Liver (tissue), 9 donors: ENCODE data around the gene EARS2. TPM values are rescaled to one million over a fixed set of nuclear protein-coding genes. Genes with fewer than 3 reads are reported as not detected.
"Not testable (repeated sequence)": the region's sequence is repeated elsewhere in the genome, so short reads cannot be mapped to it uniquely, and the experiment has no call there.

Experiments used
- DNase-seq: peaks from one replicate; pipeline ENCODE4 v3.0.0-alpha.2; 2017; ENCODE audit warnings: low spot score
- H3K27ac ChIP-seq, 2 donors: one replicate each; pipeline ENCODE4 v1.7.0; 2013; ENCODE audit warnings: inconsistent platforms in 2 of 2, low read length in 2 of 2, control low read depth in 1 of 2, low read depth in 1 of 2, mild to moderate bottlenecking in 1 of 2
- H3K27me3 ChIP-seq, 4 donors: one replicate each; pipeline versions ENCODE4 v1.6.1 to v1.7.0; 2013; ENCODE audit warnings: low read length in 3 of 4, inconsistent platforms in 1 of 4, mild to moderate bottlenecking in 1 of 4, moderate library complexity in 1 of 4; ENCODE audit not compliant: control insufficient read depth in 4 of 4, insufficient read depth in 4 of 4
- H3K36me3 ChIP-seq, 4 donors: one replicate each; pipeline versions ENCODE4 v1.6.1 to v1.7.0; 2013; ENCODE audit warnings: low read length in 3 of 4, mild to moderate bottlenecking in 3 of 4, low read depth in 1 of 4, moderate library complexity in 1 of 4; ENCODE audit not compliant: control insufficient read depth in 4 of 4, insufficient read depth in 3 of 4
- H3K4me1 ChIP-seq, 4 donors: one replicate each; pipeline versions ENCODE4 v1.6.1 to v1.7.0; 2013; ENCODE audit warnings: low read length in 3 of 4, mild to moderate bottlenecking in 3 of 4, moderate library complexity in 1 of 4; ENCODE audit not compliant: control insufficient read depth in 4 of 4, insufficient read depth in 4 of 4
- H3K4me3 ChIP-seq, 3 donors: one replicate each; pipeline versions ENCODE4 v1.6.1 to v1.7.0; 2013; ENCODE audit warnings: low read length in 3 of 3, control low read depth in 1 of 3, low read depth in 1 of 3, mild to moderate bottlenecking in 1 of 3
- H3K9ac ChIP-seq, 2 donors: one replicate each; pipeline ENCODE4 v1.7.0; 2013; ENCODE audit warnings: low read length in 2 of 2, mild to moderate bottlenecking in 2 of 2, moderate library complexity in 2 of 2, control low read depth in 1 of 2, low read depth in 1 of 2
- H3K9me3 ChIP-seq, 4 donors: one replicate each; pipeline versions ENCODE4 v1.6.1 to v1.7.0; 2013; ENCODE audit warnings: low read length in 3 of 4; ENCODE audit not compliant: control insufficient read depth in 4 of 4
- EGR1 ChIP-seq, 2 donors: IDR thresholded peaks; 2 replicates each; pipeline ENCODE4 v1.6.1; 2016 to 2018; ENCODE audit warnings: antibody characterized with exemption in 2 of 2, low read depth in 2 of 2
- FOXA1 ChIP-seq: IDR thresholded peaks from 2 replicates; pipeline ENCODE4 v1.6.1; 2016; ENCODE audit warnings: antibody characterized with exemption
- FOXA2 ChIP-seq: IDR thresholded peaks from 2 replicates; pipeline ENCODE4 v1.6.1; 2016; ENCODE audit warnings: antibody characterized with exemption
- GABPA ChIP-seq, 2 donors: IDR thresholded peaks in 1 of 2; conservative IDR thresholded peaks in 1 of 2; 2 replicates each; pipeline ENCODE4 v1.6.1; 2016; ENCODE audit warnings: antibody characterized with exemption in 2 of 2, mild to moderate bottlenecking in 1 of 2, moderate library complexity in 1 of 2
- HNF4A ChIP-seq, 2 donors: conservative IDR thresholded peaks; 2 replicates each; pipeline ENCODE4 v1.6.1; 2016; ENCODE audit warnings: antibody characterized with exemption in 2 of 2, mild to moderate bottlenecking in 2 of 2
- HNF4G ChIP-seq: IDR thresholded peaks from 2 replicates; pipeline ENCODE4 v1.6.1; 2016; ENCODE audit warnings: antibody characterized with exemption
- JUND ChIP-seq, 2 donors: IDR thresholded peaks; 2 replicates each; pipeline ENCODE4 v1.6.1; 2016; ENCODE audit warnings: antibody characterized with exemption in 2 of 2
- NR2F2 ChIP-seq: IDR thresholded peaks from 2 replicates; pipeline ENCODE4 v1.6.1; 2016; ENCODE audit warnings: antibody characterized with exemption
- RAD21 ChIP-seq, 2 donors: IDR thresholded peaks; 2 replicates each; pipeline ENCODE4 v1.6.1; 2016; ENCODE audit warnings: antibody characterized with exemption in 2 of 2, mild to moderate bottlenecking in 2 of 2
- RXRA ChIP-seq, 2 donors: IDR thresholded peaks; 2 replicates each; pipeline ENCODE4 v1.6.1; 2017 to 2018; ENCODE audit warnings: antibody characterized with exemption in 2 of 2, mild to moderate bottlenecking in 1 of 2
- SP1 ChIP-seq: IDR thresholded peaks from 2 replicates; pipeline ENCODE4 v1.6.1; 2018; ENCODE audit warnings: antibody characterized with exemption, mild to moderate bottlenecking
- TAF1 ChIP-seq: conservative IDR thresholded peaks from 2 replicates; pipeline ENCODE4 v1.6.1; 2016; ENCODE audit warnings: antibody characterized with exemption, mild to moderate bottlenecking
- YY1 ChIP-seq: IDR thresholded peaks from 2 replicates; pipeline ENCODE4 v1.6.1; 2016; ENCODE audit warnings: antibody characterized with exemption, mild to moderate bottlenecking
- whole genome bisulfite sequencing: extraction: QIAGEN DNeasy Blood & Tissue Kit; methylation state at CpG from one replicate; pipeline ENCODE4 v1.1.7; 2013; 5-methylcytosine and 5-hydroxymethylcytosine counted together
- polyA plus RNA-seq, 2 donors: library from polyadenylated mRNA; stranded (reverse) in 1 of 2; unstranded in 1 of 2; fragments of 200-250 nt in 1 of 2; fragments of >200 nt in 1 of 2; fragmentation: Nextera tagmentation in 1 of 2; extraction: Ambion mirVana in 1 of 2; gene quantifications; one replicate each; pipeline versions ENCODE4 v1.2.1 to v1.2.3, GENCODE V29; 2013 to 2015
- total RNA-seq, 2 donors: library from RNA; depleted of rRNA; stranded (reverse); fragments of >200 nt; gene quantifications; one replicate each; pipeline ENCODE4 v1.2.3, GENCODE V29; 2014
- TF ChIP-seq, protein P1 (sequence below): fragments of 150-350 bp; IDR thresholded peaks from 2 replicates; pipeline ENCODE4 v1.5.1; 2017; ENCODE audit warnings: improper control_type of control experiment, low read depth, low read length; ENCODE audit not compliant: missing input control
- TF ChIP-seq, protein P2 (sequence below): IDR thresholded peaks from 2 replicates; pipeline ENCODE4 v1.6.1; 2016; ENCODE audit warnings: antibody characterized with exemption
- TF ChIP-seq, protein P3 (sequence below): IDR thresholded peaks from 2 replicates; pipeline ENCODE4 v1.6.1; 2016; ENCODE audit warnings: antibody characterized with exemption, mild to moderate bottlenecking
- TF ChIP-seq, protein P4 (sequence below): IDR thresholded peaks from 2 replicates; pipeline ENCODE4 v1.6.1; 2016; ENCODE audit warnings: antibody characterized with exemption
- TF ChIP-seq, protein P5 (sequence below): IDR thresholded peaks from 2 replicates; pipeline ENCODE4 v1.6.1; 2016; ENCODE audit warnings: antibody characterized with exemption
- donor health status: healthy.
- donor health status: healthy.
- donor health status: healthy.
- donor health status: healthy.
- donor health status: healthy.

The EARS2 gene
- total and polyA plus RNA-seq, 4 donors = 11.6 to 31.0 (median 19.6) TPM

DNA sequence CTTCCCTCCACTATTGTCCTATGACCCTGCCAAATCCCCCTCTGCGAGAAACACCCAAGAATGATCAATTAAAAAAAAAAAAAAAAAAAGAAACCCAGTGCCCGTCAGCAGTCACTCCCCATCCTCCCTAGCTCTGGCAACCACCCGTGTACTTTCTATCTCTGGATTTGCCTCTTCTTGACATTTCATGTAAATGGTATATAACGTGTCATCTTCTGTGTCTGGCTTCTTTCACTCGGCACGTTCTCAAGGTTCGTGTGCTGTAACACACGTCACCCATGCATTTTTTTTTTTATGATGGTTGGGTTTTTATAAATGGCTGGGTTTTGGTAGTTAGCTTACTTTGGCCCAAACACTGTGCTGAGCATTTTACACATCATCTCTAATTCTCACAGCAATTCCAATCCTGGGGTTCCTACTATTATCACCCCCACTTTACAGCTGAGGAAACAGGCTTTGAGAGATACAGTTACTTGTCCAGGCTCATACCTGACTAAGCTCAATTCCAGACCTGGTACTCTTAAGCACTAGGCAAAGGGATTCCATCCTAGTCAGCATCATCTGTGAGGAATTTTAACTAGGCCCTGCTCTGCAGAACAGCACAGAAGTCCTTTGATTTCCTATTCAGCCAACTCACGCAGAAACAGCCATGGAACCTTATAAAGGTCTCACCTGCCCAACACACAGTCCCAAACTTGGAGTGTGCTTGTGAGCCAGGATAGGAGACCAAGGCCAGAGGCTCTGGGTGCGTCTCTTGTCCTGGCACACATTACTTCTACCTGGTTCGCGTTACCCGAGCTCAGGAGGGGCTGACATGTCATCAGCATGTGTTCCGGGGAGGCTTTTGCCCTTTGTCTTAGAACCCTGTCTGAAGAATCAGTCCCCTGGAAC, 27.3 kb upstream of the EARS2 start:
- TF ChIP-seq, protein P1, sequence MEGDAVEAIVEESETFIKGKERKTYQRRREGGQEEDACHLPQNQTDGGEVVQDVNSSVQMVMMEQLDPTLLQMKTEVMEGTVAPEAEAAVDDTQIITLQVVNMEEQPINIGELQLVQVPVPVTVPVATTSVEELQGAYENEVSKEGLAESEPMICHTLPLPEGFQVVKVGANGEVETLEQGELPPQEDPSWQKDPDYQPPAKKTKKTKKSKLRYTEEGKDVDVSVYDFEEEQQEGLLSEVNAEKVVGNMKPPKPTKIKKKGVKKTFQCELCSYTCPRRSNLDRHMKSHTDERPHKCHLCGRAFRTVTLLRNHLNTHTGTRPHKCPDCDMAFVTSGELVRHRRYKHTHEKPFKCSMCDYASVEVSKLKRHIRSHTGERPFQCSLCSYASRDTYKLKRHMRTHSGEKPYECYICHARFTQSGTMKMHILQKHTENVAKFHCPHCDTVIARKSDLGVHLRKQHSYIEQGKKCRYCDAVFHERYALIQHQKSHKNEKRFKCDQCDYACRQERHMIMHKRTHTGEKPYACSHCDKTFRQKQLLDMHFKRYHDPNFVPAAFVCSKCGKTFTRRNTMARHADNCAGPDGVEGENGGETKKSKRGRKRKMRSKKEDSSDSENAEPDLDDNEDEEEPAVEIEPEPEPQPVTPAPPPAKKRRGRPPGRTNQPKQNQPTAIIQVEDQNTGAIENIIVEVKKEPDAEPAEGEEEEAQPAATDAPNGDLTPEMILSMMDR = no peak
- TF ChIP-seq NR2F2 = no peak
- no peak for TF ChIP-seq TAF1
- no peak for TF ChIP-seq YY1
- TF ChIP-seq RAD21 (IDR thresholded peaks at IDR 0.05) = no peak
- TF ChIP-seq SP1 = no peak
- TF ChIP-seq, protein P2, sequence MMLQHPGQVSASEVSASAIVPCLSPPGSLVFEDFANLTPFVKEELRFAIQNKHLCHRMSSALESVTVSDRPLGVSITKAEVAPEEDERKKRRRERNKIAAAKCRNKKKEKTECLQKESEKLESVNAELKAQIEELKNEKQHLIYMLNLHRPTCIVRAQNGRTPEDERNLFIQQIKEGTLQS = no peak
- TF ChIP-seq FOXA2 = no peak
- no peak for TF ChIP-seq EGR1 (IDR thresholded peaks at IDR 0.05; ENCODE audit: low read depth in 2 of 2)
- no peak for TF ChIP-seq JUND (IDR thresholded peaks at IDR 0.05)
- TF ChIP-seq GABPA (IDR thresholded peaks at IDR 0.05 in 1 of 2, conservative IDR thresholded peaks at IDR 0.05 in 1 of 2) = no peak
- TF ChIP-seq FOXA1 = no peak
- TF ChIP-seq, protein P3, sequence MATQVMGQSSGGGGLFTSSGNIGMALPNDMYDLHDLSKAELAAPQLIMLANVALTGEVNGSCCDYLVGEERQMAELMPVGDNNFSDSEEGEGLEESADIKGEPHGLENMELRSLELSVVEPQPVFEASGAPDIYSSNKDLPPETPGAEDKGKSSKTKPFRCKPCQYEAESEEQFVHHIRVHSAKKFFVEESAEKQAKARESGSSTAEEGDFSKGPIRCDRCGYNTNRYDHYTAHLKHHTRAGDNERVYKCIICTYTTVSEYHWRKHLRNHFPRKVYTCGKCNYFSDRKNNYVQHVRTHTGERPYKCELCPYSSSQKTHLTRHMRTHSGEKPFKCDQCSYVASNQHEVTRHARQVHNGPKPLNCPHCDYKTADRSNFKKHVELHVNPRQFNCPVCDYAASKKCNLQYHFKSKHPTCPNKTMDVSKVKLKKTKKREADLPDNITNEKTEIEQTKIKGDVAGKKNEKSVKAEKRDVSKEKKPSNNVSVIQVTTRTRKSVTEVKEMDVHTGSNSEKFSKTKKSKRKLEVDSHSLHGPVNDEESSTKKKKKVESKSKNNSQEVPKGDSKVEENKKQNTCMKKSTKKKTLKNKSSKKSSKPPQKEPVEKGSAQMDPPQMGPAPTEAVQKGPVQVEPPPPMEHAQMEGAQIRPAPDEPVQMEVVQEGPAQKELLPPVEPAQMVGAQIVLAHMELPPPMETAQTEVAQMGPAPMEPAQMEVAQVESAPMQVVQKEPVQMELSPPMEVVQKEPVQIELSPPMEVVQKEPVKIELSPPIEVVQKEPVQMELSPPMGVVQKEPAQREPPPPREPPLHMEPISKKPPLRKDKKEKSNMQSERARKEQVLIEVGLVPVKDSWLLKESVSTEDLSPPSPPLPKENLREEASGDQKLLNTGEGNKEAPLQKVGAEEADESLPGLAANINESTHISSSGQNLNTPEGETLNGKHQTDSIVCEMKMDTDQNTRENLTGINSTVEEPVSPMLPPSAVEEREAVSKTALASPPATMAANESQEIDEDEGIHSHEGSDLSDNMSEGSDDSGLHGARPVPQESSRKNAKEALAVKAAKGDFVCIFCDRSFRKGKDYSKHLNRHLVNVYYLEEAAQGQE = no peak
- no peak for TF ChIP-seq HNF4A (conservative IDR thresholded peaks at IDR 0.05)
- TF ChIP-seq, protein P4, sequence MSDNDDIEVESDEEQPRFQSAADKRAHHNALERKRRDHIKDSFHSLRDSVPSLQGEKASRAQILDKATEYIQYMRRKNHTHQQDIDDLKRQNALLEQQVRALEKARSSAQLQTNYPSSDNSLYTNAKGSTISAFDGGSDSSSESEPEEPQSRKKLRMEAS = no peak
- TF ChIP-seq HNF4G = no peak
- TF ChIP-seq, protein P5, sequence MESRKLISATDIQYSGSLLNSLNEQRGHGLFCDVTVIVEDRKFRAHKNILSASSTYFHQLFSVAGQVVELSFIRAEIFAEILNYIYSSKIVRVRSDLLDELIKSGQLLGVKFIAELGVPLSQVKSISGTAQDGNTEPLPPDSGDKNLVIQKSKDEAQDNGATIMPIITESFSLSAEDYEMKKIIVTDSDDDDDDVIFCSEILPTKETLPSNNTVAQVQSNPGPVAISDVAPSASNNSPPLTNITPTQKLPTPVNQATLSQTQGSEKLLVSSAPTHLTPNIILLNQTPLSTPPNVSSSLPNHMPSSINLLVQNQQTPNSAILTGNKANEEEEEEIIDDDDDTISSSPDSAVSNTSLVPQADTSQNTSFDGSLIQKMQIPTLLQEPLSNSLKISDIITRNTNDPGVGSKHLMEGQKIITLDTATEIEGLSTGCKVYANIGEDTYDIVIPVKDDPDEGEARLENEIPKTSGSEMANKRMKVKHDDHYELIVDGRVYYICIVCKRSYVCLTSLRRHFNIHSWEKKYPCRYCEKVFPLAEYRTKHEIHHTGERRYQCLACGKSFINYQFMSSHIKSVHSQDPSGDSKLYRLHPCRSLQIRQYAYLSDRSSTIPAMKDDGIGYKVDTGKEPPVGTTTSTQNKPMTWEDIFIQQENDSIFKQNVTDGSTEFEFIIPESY = no peak
- TF ChIP-seq RXRA (IDR thresholded peaks at IDR 0.05) = no peak
- no peak for DNase-seq

DNA sequence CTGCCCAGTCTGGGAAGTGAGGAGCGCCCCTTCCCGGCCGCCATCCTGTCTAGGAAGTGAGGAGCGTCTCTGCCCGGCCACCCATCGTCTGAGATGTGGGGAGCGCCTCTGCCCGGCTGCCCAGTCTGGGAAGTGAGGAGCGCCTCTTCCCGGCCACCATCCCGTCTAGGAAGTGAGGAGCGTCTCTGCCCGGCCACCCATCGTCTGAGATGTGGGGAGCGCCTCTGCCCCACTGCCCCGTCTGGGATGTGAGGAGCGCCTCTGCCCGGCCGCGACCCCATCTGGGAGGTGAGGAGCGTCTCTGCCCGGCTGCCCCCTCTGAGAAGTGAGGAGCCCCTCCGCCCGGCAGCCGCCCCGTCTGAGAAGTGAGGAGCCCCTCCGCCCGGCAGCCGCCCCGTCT, 26.1 kb upstream of the EARS2 start:
- H3K27ac ChIP-seq = not testable (repeated sequence)

More for the DNA sequence above, 27.3 kb upstream of the EARS2 start:
- peaks cover 18 to 57% (median 43%) of the 10 kb centered on the region in 4 donors for H3K36me3 ChIP-seq
- no peaks in the 10 kb centered on the region for H3K27me3 ChIP-seq
- H3K9me3 ChIP-seq = no peaks in the 10 kb centered on the region
- no peak overlapping the region for H3K27ac ChIP-seq
- H3K4me1 ChIP-seq = no peaks in the 10 kb centered on the region
- H3K9ac ChIP-seq = no peak overlapping the region
- 94% methylated on average over 13 of the region's 14 CpGs for WGBS
- H3K4me3 ChIP-seq = no peak overlapping the region

More for the DNA sequence above, 26.1 kb upstream of the EARS2 start:
- not testable (repeated sequence) for H3K27me3 ChIP-seq, H3K4me3 ChIP-seq, DNase-seq, H3K9me3 ChIP-seq, H3K4me1 ChIP-seq, H3K9ac ChIP-seq
- H3K36me3 ChIP-seq = peaks cover 20 to 55% (median 38%) of the 10 kb centered on the region in 4 donors
- WGBS = 97% methylated on average over 30 of the region's 30 CpGs
